Breast epithelium (tissue), 3 donors: ENCODE data around the gene PIK3CD.

ENCODE experiments used
- POLR2A ChIP-seq: fragments of 450-650 bp; IDR thresholded peaks from one replicate; pipeline ENCODE4 v1.6.1; 2016; ENCODE audit warnings: antibody characterized with exemption, mild to moderate bottlenecking, moderate library complexity
- POLR2AphosphoS5 ChIP-seq, 3 donors: sonication (generic); formaldehyde crosslinking; IDR thresholded peaks; one replicate each; pipeline ENCODE4 v1.6.1; 2017; ENCODE audit warnings: antibody characterized with exemption in 3 of 3
- TF ChIP-seq, protein P1 (sequence below), 3 donors: fragments of 450-650 bp; IDR thresholded peaks; one replicate each; pipeline ENCODE4 v1.5.1; 2016 to 2017; ENCODE audit warnings: antibody characterized with exemption in 3 of 3, mild to moderate bottlenecking in 3 of 3, moderate library complexity in 3 of 3

GRCh38 chr1:9658199-9658598 is 6.7 kb downstream of the PIK3CD start:
- no peak for TF ChIP-seq POLR2AphosphoS5 (IDR thresholded peaks at IDR 0.05)
- TF ChIP-seq, protein P1, sequence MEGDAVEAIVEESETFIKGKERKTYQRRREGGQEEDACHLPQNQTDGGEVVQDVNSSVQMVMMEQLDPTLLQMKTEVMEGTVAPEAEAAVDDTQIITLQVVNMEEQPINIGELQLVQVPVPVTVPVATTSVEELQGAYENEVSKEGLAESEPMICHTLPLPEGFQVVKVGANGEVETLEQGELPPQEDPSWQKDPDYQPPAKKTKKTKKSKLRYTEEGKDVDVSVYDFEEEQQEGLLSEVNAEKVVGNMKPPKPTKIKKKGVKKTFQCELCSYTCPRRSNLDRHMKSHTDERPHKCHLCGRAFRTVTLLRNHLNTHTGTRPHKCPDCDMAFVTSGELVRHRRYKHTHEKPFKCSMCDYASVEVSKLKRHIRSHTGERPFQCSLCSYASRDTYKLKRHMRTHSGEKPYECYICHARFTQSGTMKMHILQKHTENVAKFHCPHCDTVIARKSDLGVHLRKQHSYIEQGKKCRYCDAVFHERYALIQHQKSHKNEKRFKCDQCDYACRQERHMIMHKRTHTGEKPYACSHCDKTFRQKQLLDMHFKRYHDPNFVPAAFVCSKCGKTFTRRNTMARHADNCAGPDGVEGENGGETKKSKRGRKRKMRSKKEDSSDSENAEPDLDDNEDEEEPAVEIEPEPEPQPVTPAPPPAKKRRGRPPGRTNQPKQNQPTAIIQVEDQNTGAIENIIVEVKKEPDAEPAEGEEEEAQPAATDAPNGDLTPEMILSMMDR (IDR thresholded peaks at IDR 0.05) = no peak
- TF ChIP-seq POLR2A = no peak
